DND-41 (cell line): ENCODE measurements around the gene CSTA.

Experiments
- ATAC-seq: fragments of 200-7000 bp; cut with Tn5 transposase; 3 replicates; pipeline ENCODE4 v1.9.1; 2021; ENCODE audit warnings: low read depth; ENCODE audit not compliant: insufficient read depth
- DNase-seq: peaks from one replicate; pipeline ENCODE4 v3.0.0-alpha.2; 2020
- H2AFZ ChIP-seq: 2 replicates; pipeline ENCODE4 v1.6.0; 2012; ENCODE audit warnings: low read depth, low read length
- H3K27ac ChIP-seq: 2 replicates; pipeline ENCODE4 v1.5.1; 2012; ENCODE audit warnings: low read length, inconsistent platforms
- H3K27me3 ChIP-seq: fragments of 200-600 bp; sonication (generic); 2 replicates; pipeline ENCODE4 v1.6.0; 2012; ENCODE audit warnings: low read length, mild to moderate bottlenecking, inconsistent platforms; ENCODE audit not compliant: insufficient read depth, poor library complexity
- H3K36me3 ChIP-seq: 2 replicates; pipeline ENCODE4 v1.5.1; 2012; ENCODE audit warnings: low read length, inconsistent platforms; ENCODE audit not compliant: insufficient read depth
- H3K4me1 ChIP-seq: 2 replicates; pipeline ENCODE4 v1.5.1; 2012; ENCODE audit warnings: mild to moderate bottlenecking, low read length; ENCODE audit not compliant: insufficient read depth
- H3K4me2 ChIP-seq: 2 replicates; pipeline ENCODE4 v1.6.0; 2012; ENCODE audit warnings: mild to moderate bottlenecking, moderate library complexity, low read length, inconsistent platforms; ENCODE audit not compliant: insufficient read depth
- H3K4me3 ChIP-seq, 2 experiments: fragments of 200-600 bp in 1 of 2; shearing (Covaris generic) in 1 of 2; 2 replicates each; pipeline ENCODE4 v1.5.1; 2012 to 2016; ENCODE audit warnings: inconsistent platforms in 2 of 2, low read length in 2 of 2, mild to moderate bottlenecking in 2 of 2, low read depth in 1 of 2, moderate library complexity in 1 of 2
- H3K79me2 ChIP-seq: 2 replicates; pipeline ENCODE4 v1.6.0; 2012; ENCODE audit warnings: low read length, inconsistent platforms; ENCODE audit not compliant: insufficient read depth
- H3K9ac ChIP-seq: 2 replicates; pipeline ENCODE4 v1.6.0; 2012; ENCODE audit warnings: low read depth, mild to moderate bottlenecking, inconsistent platforms, low read length, moderate library complexity
- H3K9me3 ChIP-seq: 2 replicates; pipeline ENCODE4 v1.5.1; 2012; ENCODE audit warnings: low read length, moderate library complexity, mild to moderate bottlenecking, inconsistent platforms; ENCODE audit not compliant: insufficient read depth, severe bottlenecking
- H4K20me1 ChIP-seq: 2 replicates; pipeline ENCODE4 v1.6.0; 2012; ENCODE audit warnings: low read length; ENCODE audit not compliant: insufficient read depth
- EZH2 ChIP-seq: IDR thresholded peaks from 3 replicates; pipeline ENCODE4 v1.6.1; 2012; ENCODE audit warnings: borderline replicate concordance, low read depth, mild to moderate bottlenecking, moderate library complexity, low read length, inconsistent platforms; ENCODE audit not compliant: severe bottlenecking
- TF ChIP-seq, protein P1 (sequence below): IDR thresholded peaks from 2 replicates; pipeline ENCODE4 v1.5.1; 2012; ENCODE audit warnings: borderline replicate concordance, low read length, moderate library complexity, mild to moderate bottlenecking; ENCODE audit not compliant: poor library complexity, severe bottlenecking; ENCODE audit errors: extremely low read depth

Gene CSTA

GRCh38 chr3:122305818-122306621 lies 19.0 kb upstream of the CSTA start:
- Histone ChIP-seq H3K9ac (no peak overlapping the region), H3K27ac (no peak overlapping the region), H2AFZ (no peak overlapping the region), H3K27me3 (peaks cover 14% of the 10 kb centered on the region), H3K4me3 (no peak overlapping the region), H3K9me3 (no peaks in the 10 kb centered on the region), H3K36me3 (no peaks in the 10 kb centered on the region), H3K79me2 (no peaks in the 10 kb centered on the region), H4K20me1 (no peaks in the 10 kb centered on the region), H3K4me1 (no peaks in the 10 kb centered on the region), H3K4me2 (no peak overlapping the region)
- ATAC-seq (no peak), DNase-seq (no peak)
- no peak for TF ChIP-seq EZH2
- TF ChIP-seq, protein P1, sequence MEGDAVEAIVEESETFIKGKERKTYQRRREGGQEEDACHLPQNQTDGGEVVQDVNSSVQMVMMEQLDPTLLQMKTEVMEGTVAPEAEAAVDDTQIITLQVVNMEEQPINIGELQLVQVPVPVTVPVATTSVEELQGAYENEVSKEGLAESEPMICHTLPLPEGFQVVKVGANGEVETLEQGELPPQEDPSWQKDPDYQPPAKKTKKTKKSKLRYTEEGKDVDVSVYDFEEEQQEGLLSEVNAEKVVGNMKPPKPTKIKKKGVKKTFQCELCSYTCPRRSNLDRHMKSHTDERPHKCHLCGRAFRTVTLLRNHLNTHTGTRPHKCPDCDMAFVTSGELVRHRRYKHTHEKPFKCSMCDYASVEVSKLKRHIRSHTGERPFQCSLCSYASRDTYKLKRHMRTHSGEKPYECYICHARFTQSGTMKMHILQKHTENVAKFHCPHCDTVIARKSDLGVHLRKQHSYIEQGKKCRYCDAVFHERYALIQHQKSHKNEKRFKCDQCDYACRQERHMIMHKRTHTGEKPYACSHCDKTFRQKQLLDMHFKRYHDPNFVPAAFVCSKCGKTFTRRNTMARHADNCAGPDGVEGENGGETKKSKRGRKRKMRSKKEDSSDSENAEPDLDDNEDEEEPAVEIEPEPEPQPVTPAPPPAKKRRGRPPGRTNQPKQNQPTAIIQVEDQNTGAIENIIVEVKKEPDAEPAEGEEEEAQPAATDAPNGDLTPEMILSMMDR: peak; percentile 30

- H3K27ac ChIP-seq: no peak overlapping the region
- no peak overlapping the region for H3K4me2 ChIP-seq
- H3K9ac ChIP-seq: no peak overlapping the region
- no peaks in the 10 kb centered on the region for H3K36me3 ChIP-seq
- TF ChIP-seq, protein P1: no peak
- TF ChIP-seq EZH2: no peak
- H4K20me1 ChIP-seq: no peaks in the 10 kb centered on the region
- no peaks in the 10 kb centered on the region for H3K79me2 ChIP-seq
- H3K9me3 ChIP-seq: no peaks in the 10 kb centered on the region
- ATAC-seq (no peak), DNase-seq (no peak)
- no peak overlapping the region for H2AFZ ChIP-seq
- no peaks in the 10 kb centered on the region for H3K4me1 ChIP-seq
- peaks cover 16% of the 10 kb centered on the region for H3K27me3 ChIP-seq
- no peak overlapping the region for H3K4me3 ChIP-seq
Measured at GRCh38 chr3:122306622-122306953, 18.5 kb upstream of the CSTA start.

DNA sequence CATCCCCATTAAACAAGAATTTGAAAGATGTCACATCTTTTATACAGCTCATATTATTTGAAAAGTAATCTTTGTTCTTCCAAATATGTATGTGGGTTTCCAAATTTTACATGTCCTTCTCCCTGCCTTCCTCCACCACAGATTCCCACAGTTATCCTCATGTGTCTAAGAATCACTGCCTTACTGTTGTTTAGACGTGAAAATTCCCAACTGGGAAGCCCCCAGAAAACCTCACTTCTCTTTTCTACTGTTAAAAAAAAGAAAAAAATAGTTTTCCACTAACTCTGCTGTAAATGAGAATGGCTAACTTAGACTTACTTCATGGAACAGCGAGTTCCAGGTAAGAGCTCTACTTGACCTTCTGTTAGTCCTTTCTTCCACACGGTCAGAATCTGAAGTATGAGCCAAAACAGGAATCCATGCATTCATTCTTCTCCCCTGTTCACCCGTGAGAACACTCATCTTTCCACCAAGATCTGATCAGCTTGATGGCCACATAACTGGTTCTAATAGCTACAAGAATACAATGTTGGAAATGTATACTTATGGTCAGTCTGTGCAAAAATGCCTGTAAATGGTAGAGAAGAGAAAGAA lies 17.9 kb upstream of the CSTA start:
- DNase-seq: no peak
- no peak for TF ChIP-seq EZH2
- TF ChIP-seq, protein P1: no peak
- Histone ChIP-seq H3K4me1 (no peaks in the 10 kb centered on the region), H3K27me3 (peaks cover 16% of the 10 kb centered on the region), H2AFZ (no peak overlapping the region), H3K4me2 (no peak overlapping the region), H3K4me3 (no peak overlapping the region), H4K20me1 (no peaks in the 10 kb centered on the region), H3K9ac (no peak overlapping the region), H3K36me3 (no peaks in the 10 kb centered on the region), H3K27ac (no peak overlapping the region), H3K9me3 (no peaks in the 10 kb centered on the region), H3K79me2 (no peaks in the 10 kb centered on the region)
- no peak for ATAC-seq
